Adipocyte (in vitro differentiated cells): ENCODE measurements around the gene MADD.

Source experiments
- DNase-seq: peaks from one replicate; pipeline ENCODE4 v3.0.0-alpha.2; 2015; ENCODE audit warnings: low read depth
- H3K27me3 ChIP-seq: replicated peaks from 2 replicates; pipeline ENCODE4 v1.7.0; 2013; ENCODE audit warnings: mild to moderate bottlenecking, low read length, moderate library complexity; ENCODE audit not compliant: control insufficient read depth, insufficient read depth
- H3K36me3 ChIP-seq: 2 replicates; pipeline ENCODE4 v1.7.0; 2013; ENCODE audit warnings: low read length, mild to moderate bottlenecking, moderate library complexity; ENCODE audit not compliant: control insufficient read depth, insufficient read depth, severe bottlenecking
- H3K4me1 ChIP-seq: 2 replicates; pipeline ENCODE4 v1.7.0; 2013; ENCODE audit warnings: mild to moderate bottlenecking, low read length, moderate library complexity; ENCODE audit not compliant: control insufficient read depth, insufficient read depth
- H3K4me3 ChIP-seq: 2 replicates; pipeline ENCODE4 v1.7.0; 2013; ENCODE audit warnings: mild to moderate bottlenecking, low read length, moderate library complexity
- H3K9ac ChIP-seq: 2 replicates; pipeline ENCODE4 v1.7.0; 2013; ENCODE audit warnings: mild to moderate bottlenecking, low read length, moderate library complexity
- H3K9me3 ChIP-seq: 2 replicates; pipeline ENCODE4 v1.7.0; 2013; ENCODE audit warnings: mild to moderate bottlenecking, low read length, moderate library complexity; ENCODE audit not compliant: control insufficient read depth

Gene MADD

DNA sequence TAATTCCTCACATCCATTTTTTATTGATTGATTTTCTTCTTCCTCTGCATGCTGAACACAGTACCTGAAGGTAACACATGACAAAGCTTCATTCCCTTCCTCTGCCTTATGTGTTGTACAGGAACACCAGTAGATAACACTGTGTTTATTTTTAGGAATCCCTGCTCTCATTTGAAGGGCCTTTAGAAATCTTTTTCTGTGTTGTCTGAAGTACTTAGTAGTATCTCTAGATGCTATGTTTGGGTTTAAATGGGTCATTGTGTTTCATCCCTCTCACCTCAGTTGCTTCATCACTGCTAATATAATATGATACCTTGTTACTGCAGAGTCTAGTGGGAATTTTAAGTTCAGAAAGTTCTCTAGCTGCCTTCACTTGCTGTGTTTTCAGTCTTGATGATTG is 10.2 kb downstream of the MADD start:
- no peak overlapping the region for H3K9ac ChIP-seq
- no peak overlapping the region for H3K4me3 ChIP-seq
- no peaks in the 10 kb centered on the region for H3K9me3 ChIP-seq
- H3K36me3 ChIP-seq: peaks cover 95% of the 10 kb centered on the region
- no peaks in the 10 kb centered on the region for H3K27me3 ChIP-seq
- H3K4me1 ChIP-seq: peaks cover 6% of the 10 kb centered on the region
- no peak for DNase-seq

GRCh38 chr11:47280860-47281259 is 10.9 kb downstream of the MADD start:
- Histone ChIP-seq H3K9ac (no peak overlapping the region), H3K36me3 (peaks cover 95% of the 10 kb centered on the region), H3K4me1 (peaks cover 6% of the 10 kb centered on the region), H3K4me3 (no peak overlapping the region), H3K27me3 (no peaks in the 10 kb centered on the region), H3K9me3 (no peaks in the 10 kb centered on the region)
- no peak for DNase-seq

- Histone ChIP-seq H3K27me3 (no peaks in the 10 kb centered on the region), H3K9me3 (no peaks in the 10 kb centered on the region), H3K36me3 (peaks cover 96% of the 10 kb centered on the region), H3K4me3 (no peak overlapping the region), H3K9ac (no peak overlapping the region), H3K4me1 (peaks cover 3% of the 10 kb centered on the region)
- no peak for DNase-seq
Observed at GRCh38 chr11:47282462-47282861, 12.5 kb downstream of the MADD start.

- H3K9ac ChIP-seq: no peak overlapping the region
- no peaks in the 10 kb centered on the region for H3K27me3 ChIP-seq
- H3K36me3 ChIP-seq: peaks cover 93% of the 10 kb centered on the region
- H3K9me3 ChIP-seq: no peaks in the 10 kb centered on the region
- no peak for DNase-seq
- no peaks in the 10 kb centered on the region for H3K4me1 ChIP-seq
- H3K4me3 ChIP-seq: no peak overlapping the region
Observed at GRCh38 chr11:47284151-47284550, 14.2 kb downstream of the MADD start.

DNA sequence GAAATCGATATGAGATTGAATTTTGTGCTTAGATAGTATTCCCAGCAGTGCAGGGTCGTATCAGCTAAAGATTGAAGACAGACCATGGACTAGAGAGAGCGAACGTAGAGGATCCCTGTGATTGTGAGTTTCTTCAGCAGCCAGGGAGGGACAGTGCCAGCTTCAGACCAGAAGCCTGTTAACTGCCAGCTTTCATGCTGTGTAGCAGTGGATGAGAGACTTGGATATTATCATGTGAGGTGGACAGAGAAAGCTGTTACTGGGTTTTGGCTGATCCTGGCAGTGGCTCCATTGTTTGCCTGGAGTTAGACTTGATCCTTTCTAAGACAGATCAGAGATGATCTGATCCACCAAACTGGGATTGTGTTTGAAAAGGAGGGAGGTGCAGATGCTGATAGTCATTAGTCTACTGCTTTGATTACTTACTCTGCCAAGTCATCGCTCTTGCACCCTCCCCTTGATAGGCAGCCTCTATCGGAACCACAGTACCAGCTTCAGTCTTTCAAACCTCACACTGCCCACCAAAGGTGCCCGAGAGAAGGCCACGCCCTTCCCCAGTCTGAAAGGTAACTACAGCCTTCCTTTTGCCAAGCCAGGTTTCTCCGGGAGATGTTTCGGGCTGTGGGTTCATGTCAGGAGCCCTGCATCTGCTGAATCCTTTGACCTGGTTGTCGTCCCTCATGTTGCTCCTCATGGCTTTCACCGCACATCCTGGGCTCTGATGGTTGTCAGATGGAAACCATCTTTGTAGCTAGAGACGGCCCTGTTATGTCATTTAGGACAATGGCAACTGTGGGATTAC is 16.2 kb downstream of the MADD start:
- peaks cover 95% of the 10 kb centered on the region for H3K36me3 ChIP-seq
- no peak for DNase-seq
- no peaks in the 10 kb centered on the region for H3K4me1 ChIP-seq
- H3K27me3 ChIP-seq: no peaks in the 10 kb centered on the region
- no peak overlapping the region for H3K4me3 ChIP-seq
- no peak overlapping the region for H3K9ac ChIP-seq
- no peaks in the 10 kb centered on the region for H3K9me3 ChIP-seq

DNA sequence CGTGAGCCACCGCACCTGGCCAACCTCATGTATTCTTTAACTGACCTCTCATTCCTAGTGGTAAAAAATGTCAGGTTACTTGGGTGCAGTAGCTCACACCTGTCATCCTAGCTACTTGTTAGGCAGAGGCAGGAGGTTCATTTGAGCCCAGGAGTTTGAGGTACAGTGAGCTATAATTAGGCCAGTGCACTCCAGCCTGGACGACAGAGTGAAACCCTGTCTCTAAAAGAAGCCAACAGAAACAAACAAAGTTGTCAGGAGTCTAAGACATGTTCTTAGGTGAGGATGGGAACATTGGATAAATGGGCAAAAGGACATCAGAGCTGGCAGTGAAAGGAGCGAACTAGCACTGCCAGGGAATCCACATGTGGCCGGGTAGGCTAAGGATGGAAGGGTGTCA is 18.1 kb downstream of the MADD start:
- DNase-seq: no peak
- no peaks in the 10 kb centered on the region for H3K9me3 ChIP-seq
- H3K4me1 ChIP-seq: no peaks in the 10 kb centered on the region
- no peak overlapping the region for H3K9ac ChIP-seq
- peaks cover 96% of the 10 kb centered on the region for H3K36me3 ChIP-seq
- no peaks in the 10 kb centered on the region for H3K27me3 ChIP-seq
- H3K4me3 ChIP-seq: no peak overlapping the region

DNA sequence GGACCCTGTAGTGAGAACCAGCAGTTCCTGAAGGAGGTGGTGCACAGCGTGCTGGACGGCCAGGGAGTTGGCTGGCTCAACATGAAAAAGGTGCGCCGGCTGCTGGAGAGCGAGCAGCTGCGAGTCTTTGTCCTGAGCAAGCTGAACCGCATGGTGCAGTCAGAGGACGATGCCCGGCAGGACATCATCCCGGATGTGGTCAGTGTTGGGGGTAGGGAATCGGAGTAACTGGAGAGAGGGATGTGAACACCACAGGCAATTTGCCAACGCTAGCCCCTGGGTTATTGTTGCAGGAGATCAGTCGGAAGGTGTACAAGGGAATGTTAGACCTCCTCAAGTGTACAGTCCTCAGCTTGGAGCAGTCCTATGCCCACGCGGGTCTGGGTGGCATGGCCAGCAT is 19.9 kb downstream of the MADD start:
- Histone ChIP-seq H3K27me3 (no peaks in the 10 kb centered on the region), H3K36me3 (peaks cover 92% of the 10 kb centered on the region), H3K4me1 (no peaks in the 10 kb centered on the region), H3K9ac (no peak overlapping the region), H3K4me3 (no peak overlapping the region), H3K9me3 (no peaks in the 10 kb centered on the region)
- no peak for DNase-seq

GRCh38 chr11:47295385-47295784 is 25.5 kb downstream of the MADD start:
- peaks cover 87% of the 10 kb centered on the region for H3K36me3 ChIP-seq
- no peak overlapping the region for H3K4me3 ChIP-seq

GRCh38 chr11:47296045-47296444 is 26.1 kb downstream of the MADD start:
- DNase-seq: no peak
- Histone ChIP-seq H3K9ac (no peak overlapping the region), H3K36me3 (peaks cover 85% of the 10 kb centered on the region), H3K27me3 (no peaks in the 10 kb centered on the region), H3K4me1 (no peaks in the 10 kb centered on the region), H3K4me3 (no peak overlapping the region), H3K9me3 (peaks cover 4% of the 10 kb centered on the region)

More at GRCh38 chr11:47295385-47295784, 25.5 kb downstream of the MADD start:
- H3K9ac ChIP-seq: no peak overlapping the region
- no peak for DNase-seq
- H3K4me1 ChIP-seq: no peaks in the 10 kb centered on the region
- H3K27me3 ChIP-seq: no peaks in the 10 kb centered on the region
- peaks cover 4% of the 10 kb centered on the region for H3K9me3 ChIP-seq

- no peak overlapping the region for H3K9ac ChIP-seq
- H3K36me3 ChIP-seq: peaks cover 84% of the 10 kb centered on the region
- H3K4me3 ChIP-seq: no peak overlapping the region
- H3K4me1 ChIP-seq: no peaks in the 10 kb centered on the region
- H3K27me3 ChIP-seq: no peaks in the 10 kb centered on the region
- peaks cover 13% of the 10 kb centered on the region for H3K9me3 ChIP-seq
- no peak for DNase-seq
Observed at GRCh38 chr11:47299078-47299477, 29.1 kb downstream of the MADD start.

GRCh38 chr11:47302853-47303252 is 32.9 kb downstream of the MADD start:
- Histone ChIP-seq H3K36me3 (peaks cover 91% of the 10 kb centered on the region), H3K9me3 (peaks cover 13% of the 10 kb centered on the region), H3K27me3 (no peaks in the 10 kb centered on the region), H3K4me1 (peaks cover 18% of the 10 kb centered on the region), H3K4me3 (no peak overlapping the region), H3K9ac (no peak overlapping the region)
- DNase-seq: no peak
